HG03521 (cell line): ENCODE results near the gene TMEM87B.
"Not testable (repeated sequence)": the region's sequence is repeated elsewhere in the genome, so short reads cannot be mapped to it uniquely, and the experiment has no call there.

ENCODE experiments used
- ATAC-seq: cut with Tn5 transposase; IDR thresholded peaks from one replicate; pipeline ENCODE4 v1.9.1; 2021; ENCODE audit warnings: mild to moderate bottlenecking, moderate library complexity; ENCODE audit not compliant: unreplicated experiment

The TMEM87B gene

GRCh38 chr2:112032689-112033465 is 22.2 kb upstream of the TMEM87B start:
- ATAC-seq = no peak

DNA sequence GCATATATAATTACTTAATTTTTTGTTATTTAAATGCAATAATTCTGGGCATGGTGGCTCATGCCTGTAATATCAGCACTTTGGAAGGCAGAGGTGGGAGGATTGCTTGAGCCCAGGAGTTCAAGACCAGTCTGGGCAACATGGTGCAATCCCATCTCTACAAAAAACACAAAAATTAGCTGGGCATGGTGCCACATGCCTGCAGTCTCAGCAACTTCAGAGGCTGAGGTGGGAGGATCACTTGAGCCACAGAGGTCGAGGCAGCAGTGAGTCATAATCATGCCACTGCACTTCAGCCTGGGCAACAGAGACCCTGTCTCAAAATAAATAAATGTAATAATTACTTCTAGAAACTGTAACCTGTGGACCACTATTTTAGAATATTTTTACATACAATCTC is 21.5 kb upstream of the TMEM87B start:
- ATAC-seq = no peak

DNA sequence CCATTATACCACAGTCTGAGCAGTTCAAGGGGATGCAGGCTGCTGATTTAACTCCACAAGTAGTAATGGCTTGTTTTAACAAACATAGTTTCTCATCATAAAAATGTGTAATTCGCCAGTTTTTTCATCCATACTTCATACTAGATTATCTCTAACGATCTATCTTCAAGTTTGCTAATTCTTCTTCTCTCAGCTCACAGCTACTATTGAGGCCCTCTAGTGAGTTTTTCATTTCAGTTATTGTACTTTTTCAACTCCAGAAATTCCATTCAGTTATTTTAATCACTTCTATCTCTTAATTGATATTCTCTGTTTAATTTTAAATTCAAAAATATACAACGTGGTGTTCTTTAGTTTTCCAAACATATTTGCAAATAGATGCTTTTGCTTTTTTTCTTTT is 20.1 kb upstream of the TMEM87B start:
- ATAC-seq = no peak

DNA sequence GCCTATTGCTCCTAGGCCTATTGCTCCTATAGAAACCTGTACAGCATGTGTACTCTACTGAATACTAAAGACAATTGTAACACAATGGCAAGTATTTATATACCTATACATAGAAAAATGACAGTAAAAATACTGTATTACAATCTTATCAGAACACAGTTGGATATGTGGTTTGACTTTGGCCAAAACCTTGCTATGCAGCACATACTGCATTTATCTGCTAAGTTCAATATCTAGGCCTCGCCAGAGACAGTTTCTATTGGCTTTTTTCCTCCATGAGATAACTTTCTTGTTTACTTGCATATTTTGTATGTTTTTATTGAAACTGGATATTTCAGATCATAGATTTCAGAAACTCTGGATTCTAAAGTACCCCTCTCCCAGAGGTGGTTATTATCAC is 19.3 kb upstream of the TMEM87B start:
- ATAC-seq = no peak

DNA sequence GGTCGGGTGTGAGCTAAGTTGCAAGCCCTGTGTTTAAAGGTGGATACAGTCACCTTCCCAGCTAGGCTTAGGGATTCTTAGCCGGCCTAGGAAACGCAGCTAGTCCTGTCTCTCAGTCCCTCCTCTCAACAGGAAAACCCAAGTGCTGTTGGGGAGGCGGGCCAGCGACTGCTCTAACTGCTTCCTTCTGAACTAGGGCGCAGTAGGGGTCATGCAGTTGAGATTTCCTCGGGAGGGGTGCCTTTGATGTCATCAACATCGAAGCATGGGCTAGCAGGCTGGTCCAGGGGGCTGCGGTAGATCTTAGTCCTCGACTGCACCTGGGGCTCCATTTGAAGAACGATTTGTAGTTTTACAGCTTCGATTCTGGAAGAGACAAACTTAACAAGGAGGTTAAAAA is 15.5 kb upstream of the TMEM87B start:
- not testable (repeated sequence) for ATAC-seq

DNA sequence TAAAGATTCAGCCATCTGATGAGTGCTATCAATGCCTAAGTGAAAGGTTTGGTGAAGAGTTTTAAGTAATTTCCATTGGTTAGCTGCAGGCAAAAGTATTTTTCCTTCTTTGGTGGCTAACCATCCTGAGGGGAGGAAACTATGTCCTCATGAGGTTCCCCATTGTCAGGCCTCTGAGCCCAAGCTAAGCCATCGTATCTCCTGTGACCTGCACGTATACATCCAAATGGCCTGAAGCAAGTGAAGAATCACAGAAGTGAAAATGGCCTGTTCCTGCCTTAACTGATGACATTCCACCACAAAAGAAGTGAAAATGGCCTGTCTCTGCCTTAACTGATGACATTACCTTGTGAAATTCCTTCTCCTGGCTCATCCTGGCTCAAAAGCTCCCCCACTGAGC is 15.0 kb upstream of the TMEM87B start:
- not testable (repeated sequence) for ATAC-seq

GRCh38 chr2:112041460-112041859 is 13.6 kb upstream of the TMEM87B start:
- not testable (repeated sequence) for ATAC-seq

GRCh38 chr2:112045446-112046014 is 9.5 kb upstream of the TMEM87B start:
- no peak for ATAC-seq

DNA sequence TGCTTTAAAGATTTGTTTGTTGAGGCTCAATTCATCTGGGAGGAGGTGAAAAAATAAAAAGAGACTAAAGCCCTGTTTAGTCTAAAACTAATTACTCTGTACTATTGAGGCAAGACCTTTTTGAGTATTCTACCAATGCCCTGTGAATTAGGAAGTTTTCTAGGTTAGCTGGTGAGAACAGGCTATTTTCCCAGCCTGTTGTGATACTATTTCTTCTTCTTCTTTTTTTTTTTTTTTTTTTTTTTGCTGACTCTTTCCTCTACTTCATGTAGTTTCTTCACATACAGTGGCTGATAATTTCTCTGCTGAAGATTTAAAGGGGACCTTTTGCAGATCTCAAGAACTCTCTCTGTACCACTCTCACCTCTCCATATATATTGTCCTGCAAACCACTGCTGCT is 8.8 kb upstream of the TMEM87B start:
- ATAC-seq = no peak

GRCh38 chr2:112047537-112048235 is 7.4 kb upstream of the TMEM87B start:
- no peak for ATAC-seq

DNA sequence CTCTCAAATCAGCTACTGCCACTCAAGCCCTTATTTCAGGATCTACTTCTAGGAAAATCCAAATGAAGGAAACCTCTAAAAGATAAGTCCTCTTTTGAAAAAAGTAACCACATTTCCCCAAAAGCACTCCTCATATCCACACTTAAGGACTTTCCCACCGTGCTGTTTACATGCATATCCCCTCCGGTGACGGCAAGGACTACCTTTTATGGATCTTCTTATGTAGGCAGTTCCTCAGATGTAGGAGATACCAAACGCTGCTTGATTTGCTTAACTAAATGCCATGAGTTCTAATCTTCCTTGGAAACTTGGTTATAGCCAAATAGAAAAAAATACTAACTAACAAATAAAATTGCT is 6.9 kb upstream of the TMEM87B start:
- ATAC-seq = no peak

GRCh38 chr2:112048887-112049286 is 6.2 kb upstream of the TMEM87B start:
- no peak for ATAC-seq

DNA sequence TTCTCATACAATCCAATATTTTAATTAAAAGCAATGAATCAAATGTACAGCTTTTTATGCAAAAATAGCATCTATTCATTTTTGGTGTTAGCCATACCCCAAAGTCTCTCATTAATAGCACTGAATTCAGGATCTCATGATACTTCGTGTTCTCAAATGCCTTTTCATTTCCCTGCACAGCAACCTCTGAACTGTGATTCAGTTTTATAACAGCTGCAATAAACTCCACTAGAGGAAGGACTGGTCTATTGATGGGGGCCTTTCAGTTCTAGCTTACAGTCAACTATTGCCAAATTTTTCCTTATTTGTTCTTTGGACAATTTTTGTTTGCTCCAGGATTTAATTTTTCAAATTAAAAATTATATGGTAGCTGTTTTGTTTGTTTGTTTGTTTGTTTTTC is 4.8 kb upstream of the TMEM87B start:
- ATAC-seq = no peak

DNA sequence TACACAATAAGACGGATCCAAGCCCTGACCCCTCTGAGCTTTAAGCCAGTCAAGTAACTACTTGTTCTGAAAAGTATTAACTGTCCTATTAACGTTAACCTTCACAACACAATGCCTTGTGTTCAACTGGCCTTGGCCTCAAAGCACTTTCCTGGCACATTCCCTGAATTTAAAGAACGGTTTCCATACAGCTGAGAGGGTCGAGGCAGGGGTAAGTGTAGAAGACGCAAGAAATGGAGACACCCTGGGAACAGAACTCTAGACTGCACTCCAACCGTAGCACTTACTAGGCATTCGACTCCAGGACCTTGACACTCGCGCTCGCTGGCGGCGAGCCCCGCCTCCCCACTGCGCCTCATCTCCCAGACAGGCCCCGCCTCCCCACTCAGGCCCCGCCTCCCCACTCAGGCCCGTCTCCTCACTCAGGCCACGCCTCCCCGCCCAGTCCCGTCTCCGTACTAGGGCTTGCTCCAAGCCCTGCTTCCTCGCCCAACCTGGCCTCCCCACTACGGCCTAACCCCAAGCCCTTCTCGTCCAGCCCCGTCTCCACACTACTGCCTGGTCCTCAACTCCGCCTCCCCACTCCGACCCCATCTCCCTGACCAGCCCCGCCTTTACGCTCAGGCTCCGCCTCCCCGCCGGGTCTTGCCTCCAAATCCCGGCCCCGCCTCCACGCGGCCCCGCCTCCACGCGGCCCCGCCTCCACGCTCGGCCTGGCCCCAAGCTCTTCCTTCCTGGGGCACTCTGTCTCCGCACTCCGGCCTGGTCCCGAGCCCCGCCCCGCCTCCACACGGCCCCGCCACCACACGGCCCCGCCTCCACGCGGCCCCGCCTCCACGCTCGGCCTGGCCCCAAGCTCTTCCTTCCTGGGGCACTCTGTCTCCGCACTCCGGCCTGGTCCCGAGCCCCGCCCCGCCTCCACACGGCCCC is 887 bp upstream of the TMEM87B start:
- ATAC-seq = peak; percentile 51

DNA sequence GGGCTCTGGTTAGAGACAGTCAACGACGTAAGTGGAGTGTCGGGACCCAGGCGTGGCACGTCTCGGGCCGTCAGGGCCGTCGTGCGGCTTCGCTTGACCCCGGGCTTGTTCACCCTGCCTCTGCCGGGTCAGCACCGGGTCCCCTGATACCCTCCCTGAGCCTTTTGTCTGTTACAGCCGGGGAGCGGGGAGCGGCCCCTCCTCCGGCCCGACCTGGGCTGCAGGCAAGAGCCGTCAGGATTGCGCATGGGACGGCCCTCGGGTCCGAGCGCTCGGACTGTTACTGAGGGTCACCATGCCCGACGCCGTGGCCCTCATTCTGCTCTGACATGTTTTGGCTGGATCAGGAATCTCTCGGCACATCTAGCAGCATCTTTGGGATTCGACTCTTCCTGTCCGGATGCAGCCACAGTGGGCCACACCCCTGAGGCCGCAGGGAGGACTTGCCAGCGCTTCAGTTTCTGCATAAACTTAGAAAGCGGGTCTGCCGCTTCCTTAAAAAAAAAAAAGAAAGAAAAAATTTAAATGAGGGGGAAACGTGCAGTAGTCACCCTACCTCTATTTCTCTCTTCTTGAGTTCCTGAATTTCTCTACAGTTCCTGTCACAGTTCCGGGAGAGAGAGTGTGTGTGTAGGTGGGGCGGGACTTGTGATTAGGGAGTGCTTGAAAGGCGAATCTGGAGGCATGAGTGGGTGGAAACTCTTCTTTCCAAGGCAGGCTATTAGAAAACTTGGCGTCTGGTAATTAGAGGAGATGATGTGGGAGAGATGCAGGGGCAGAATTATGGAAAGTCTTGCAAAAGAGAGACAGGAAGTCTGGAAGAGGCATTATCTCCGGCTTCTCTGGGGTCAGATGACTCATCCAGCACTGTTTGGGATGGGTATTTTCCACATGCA is 909 bp downstream of the TMEM87B start:
- ATAC-seq = no peak

DNA sequence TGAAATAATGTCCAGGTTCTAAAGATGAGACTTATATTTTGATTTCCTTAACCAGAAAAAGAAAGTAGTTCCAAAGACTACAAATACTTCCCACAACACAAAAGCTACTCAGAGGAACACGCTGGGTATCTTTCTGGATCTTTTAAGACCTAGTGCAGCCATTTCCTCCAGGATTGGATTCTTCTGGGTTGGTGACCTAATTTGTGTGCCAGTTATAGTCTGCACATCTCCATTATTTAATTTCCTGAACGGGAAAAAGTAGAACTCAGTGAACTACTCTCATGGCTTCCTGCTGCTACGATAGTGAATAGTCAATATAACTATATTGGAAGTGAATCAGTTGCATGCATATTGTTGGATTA is 1.5 kb downstream of the TMEM87B start:
- no peak for ATAC-seq

DNA sequence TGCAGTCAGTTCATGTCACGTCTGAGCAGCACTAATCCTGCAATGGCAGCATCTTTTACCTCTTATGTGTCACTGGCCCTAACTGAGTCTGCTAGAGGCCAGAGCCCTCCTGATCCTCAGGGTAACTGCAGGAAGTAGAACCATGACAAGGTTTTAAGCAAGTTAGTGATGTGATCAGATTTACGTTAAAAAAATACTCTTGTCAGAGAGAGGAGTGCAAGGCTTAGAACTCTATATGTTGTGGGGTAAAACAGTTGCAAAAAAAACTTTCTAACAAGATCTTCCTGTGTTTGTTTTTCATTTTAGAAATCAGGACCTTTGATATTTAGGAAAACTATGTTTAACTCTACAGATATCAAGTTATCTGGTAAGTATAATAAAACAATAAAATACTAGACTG is 4.6 kb downstream of the TMEM87B start:
- ATAC-seq = no peak

- ATAC-seq = no peak
Measured at GRCh38 chr2:112061299-112061698, 6.2 kb downstream of the TMEM87B start.

GRCh38 chr2:112061840-112062239 is 6.8 kb downstream of the TMEM87B start:
- no peak for ATAC-seq

DNA sequence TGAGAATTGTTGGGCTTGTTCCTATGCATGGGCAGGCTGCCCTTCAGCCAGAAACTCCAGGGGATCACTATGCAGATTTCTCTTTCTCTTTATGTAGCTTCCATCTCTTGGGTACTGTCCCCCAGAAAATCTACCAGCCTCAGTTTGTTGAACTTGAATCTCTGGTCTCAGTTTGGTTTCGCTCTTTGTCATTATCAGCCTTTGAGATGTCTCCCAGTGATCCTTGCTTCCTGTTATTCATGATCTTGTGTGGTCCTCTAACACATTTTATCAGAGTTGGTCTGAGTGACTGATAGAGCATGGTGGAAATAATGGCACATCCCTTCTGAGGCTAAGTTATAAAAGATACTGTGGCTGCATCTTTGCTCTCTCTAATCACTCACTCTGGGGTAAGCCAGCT is 7.8 kb downstream of the TMEM87B start:
- no peak for ATAC-seq
